HepG2 (cell line): Measurements from ENCODE around the gene FGFR3. TPM values are rescaled to one million over a fixed set of nuclear protein-coding genes. Genes with fewer than 3 reads are reported as not detected.
A peak's percentile ranks its signal among the peaks of the same experiment; 100 is the strongest.

ENCODE experiments used
- CBFB ChIP-seq: sonication (generic); formaldehyde crosslinking; IDR thresholded peaks from 2 replicates; pipeline ENCODE4 v1.4.0; 2020; ENCODE audit warnings: missing genetic modification reagents
- EHMT2 ChIP-seq: fragments of 200-600 bp; sonication (generic); IDR thresholded peaks from 2 replicates; pipeline ENCODE4 v1.7.0; 2017; ENCODE audit warnings: antibody characterized with exemption, low read depth, low read length, borderline replicate concordance
- ETV5 ChIP-seq: IDR thresholded peaks from 2 replicates; pipeline ENCODE4 v1.6.1; 2018; ENCODE audit warnings: missing biosample characterization, missing genetic modification reagents, inconsistent platforms, borderline replicate concordance
- HNF4G ChIP-seq, 2 experiments: sonication (generic) in 1 of 2; formaldehyde crosslinking in 1 of 2; IDR thresholded peaks; 2 replicates each; pipeline versions ENCODE4 v1.4.0 to v1.6.1; 2011 to 2020; ENCODE audit warnings: borderline replicate concordance in 2 of 2, low read depth in 2 of 2, mild to moderate bottlenecking in 2 of 2, low read length in 1 of 2, missing genetic modification reagents in 1 of 2, moderate library complexity in 1 of 2
- IRF1 ChIP-seq: sonication (generic); formaldehyde crosslinking; IDR thresholded peaks from 2 replicates; pipeline ENCODE4 v1.4.0; 2020; ENCODE audit warnings: low read depth, mild to moderate bottlenecking, missing genetic modification reagents
- IRF2 ChIP-seq: IDR thresholded peaks from 2 replicates; pipeline ENCODE4 v1.6.1; 2018; ENCODE audit warnings: missing genetic modification reagents, missing compliant biosample characterization
- PHF8 ChIP-seq: sonication (generic); formaldehyde crosslinking; IDR thresholded peaks from 2 replicates; pipeline ENCODE4 v1.5.0; 2020; ENCODE audit warnings: missing genetic modification reagents
- RBFOX2 ChIP-seq: fragments of 200-400 bp; formaldehyde crosslinking; IDR thresholded peaks from 2 replicates; pipeline ENCODE4 v1.6.1; 2017; ENCODE audit warnings: low read depth, mild to moderate bottlenecking, low read length
- TAF15 ChIP-seq: fragments of 200-400 bp; formaldehyde crosslinking; IDR thresholded peaks from one replicate; pipeline ENCODE4 v1.6.1; 2018; ENCODE audit warnings: mild to moderate bottlenecking, low read depth, low read length; ENCODE audit not compliant: poor library complexity, severe bottlenecking
- XRCC5 ChIP-seq: fragments of 200-400 bp; formaldehyde crosslinking; optimal IDR thresholded peaks from 2 replicates; pipeline ENCODE3; 2017; ENCODE audit warnings: mild to moderate bottlenecking, low read length
- ZBTB1 ChIP-seq: sonication (generic); formaldehyde crosslinking; IDR thresholded peaks from 2 replicates; pipeline ENCODE4 v1.4.0; 2020; ENCODE audit warnings: missing genetic modification reagents, borderline replicate concordance
- ZNF121 ChIP-seq: sonication (generic); formaldehyde crosslinking; IDR thresholded peaks from 2 replicates; pipeline ENCODE4 v1.5.0; 2020; ENCODE audit warnings: mild to moderate bottlenecking, missing genetic modification reagents
- ZNF296 ChIP-seq: sonication (generic); formaldehyde crosslinking; conservative IDR thresholded peaks from 2 replicates; pipeline ENCODE4 v1.5.0; 2020; ENCODE audit warnings: mild to moderate bottlenecking, missing genetic modification reagents
- ZNF335 ChIP-seq: sonication (generic); formaldehyde crosslinking; IDR thresholded peaks from 2 replicates; pipeline ENCODE4 v1.4.0; 2020; ENCODE audit warnings: missing genetic modification reagents
- ZNF337 ChIP-seq: sonication (generic); formaldehyde crosslinking; IDR thresholded peaks from 2 replicates; pipeline ENCODE4 v1.5.1; 2020; ENCODE audit warnings: missing genetic modification reagents, low read depth, mild to moderate bottlenecking, borderline replicate concordance
- ZNF598 ChIP-seq: sonication (generic); formaldehyde crosslinking; IDR thresholded peaks from 2 replicates; pipeline ENCODE4 v1.5.1; 2020; ENCODE audit warnings: mild to moderate bottlenecking, missing genetic modification reagents, borderline replicate concordance
- ZNF772 ChIP-seq: sonication (generic); formaldehyde crosslinking; IDR thresholded peaks from 2 replicates; pipeline ENCODE4 v1.5.0; 2020; ENCODE audit warnings: mild to moderate bottlenecking, missing genetic modification reagents
- ZSCAN29 ChIP-seq: sonication (generic); formaldehyde crosslinking; conservative IDR thresholded peaks from 2 replicates; pipeline ENCODE4 v1.4.0; 2020; ENCODE audit warnings: mild to moderate bottlenecking, missing genetic modification reagents
- ZSCAN5A ChIP-seq: sonication (generic); formaldehyde crosslinking; IDR thresholded peaks from 2 replicates; pipeline ENCODE4 v1.8.0; 2022; ENCODE audit warnings: mild to moderate bottlenecking, missing genetic modification reagents, borderline replicate concordance
- polyA plus RNA-seq, 8 experiments: library from polyadenylated mRNA; depleted of rRNA in 3 of 8; stranded (reverse) in 7 of 8; unstranded in 1 of 8; fragments of >200 nt; fragmentation: Illumina TruSeq in 4 of 8; extraction: Trizol in 4 of 8; gene quantifications; 2 replicates each; pipeline versions ENCODE4 v1.2.1 to v1.2.3, GENCODE V29; 2011 to 2016; ENCODE audit warnings: low read depth in 4 of 8, missing spikeins in 1 of 8, mixed read lengths in 1 of 8; ENCODE audit not compliant: insufficient read depth in 1 of 8
- total RNA-seq, 5 experiments: library from RNA; depleted of rRNA; stranded (reverse); fragments of >200 nt; fragmentation: Illumina TruSeq; extraction: Trizol; gene quantifications; 2 replicates each; pipeline ENCODE4 v1.2.3, GENCODE V29; 2016; ENCODE audit warnings: low read depth in 1 of 5
- TF ChIP-seq, protein P1 (sequence below): IDR thresholded peaks from 2 replicates; pipeline ENCODE4 v1.6.1; 2016; ENCODE audit warnings: mild to moderate bottlenecking
- TF ChIP-seq, protein P2 (sequence below): sonication (generic); formaldehyde crosslinking; IDR thresholded peaks from 2 replicates; pipeline ENCODE4 v1.4.0; 2020; ENCODE audit warnings: mild to moderate bottlenecking, missing genetic modification reagents
- TF ChIP-seq, protein P3 (sequence below): sonication (generic); formaldehyde crosslinking; IDR thresholded peaks from 2 replicates; pipeline ENCODE4 v1.8.0; 2022; ENCODE audit warnings: missing genetic modification reagents, low read depth, mild to moderate bottlenecking, borderline replicate concordance
- TF ChIP-seq, protein P4 (sequence below): sonication (generic); formaldehyde crosslinking; IDR thresholded peaks from 2 replicates; pipeline ENCODE4 v1.4.0; 2020; ENCODE audit warnings: mild to moderate bottlenecking, missing genetic modification reagents

FGFR3 gene
- total and polyA plus RNA-seq, 2 of the 13 experiments (the other 11 are each of a cell fraction or from before 2014, with no cell fraction given) = 103 to 109 TPM

DNA sequence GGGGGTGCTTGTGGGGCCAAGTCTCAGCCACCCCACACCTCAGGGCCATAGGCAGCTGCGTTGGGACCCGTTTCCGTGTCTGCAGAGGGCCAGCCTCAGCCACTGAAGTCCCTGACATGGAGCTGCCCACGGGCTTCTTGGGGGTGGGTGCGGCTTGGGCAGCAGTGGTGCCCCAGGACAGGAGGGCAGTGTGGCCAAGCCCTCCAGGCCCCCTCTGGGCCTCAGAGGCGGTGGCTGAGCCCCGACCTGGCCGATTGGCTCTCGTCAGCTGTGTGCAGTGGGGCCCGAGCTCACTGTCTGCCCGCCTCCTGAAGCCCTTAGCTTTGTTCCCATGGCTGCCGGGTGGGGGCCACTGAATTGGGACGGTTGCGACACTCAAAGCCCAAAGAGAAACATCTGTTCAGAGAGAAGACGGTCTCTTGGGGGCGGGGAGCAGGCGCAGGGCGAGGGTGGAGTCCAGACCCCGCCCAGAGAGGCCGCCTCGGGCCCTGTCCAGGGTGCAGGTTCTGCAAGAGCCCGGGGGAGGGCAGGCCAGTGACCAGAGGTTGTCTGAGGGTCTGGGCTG, 9.1 kb downstream of the FGFR3 start (continued):
- no peak for TF ChIP-seq IRF1 (CRISPR knock-in tag)
- TF ChIP-seq XRCC5 = peak; percentile 31
- peak; percentile 36 for TF ChIP-seq RBFOX2
- no peak for TF ChIP-seq CBFB (CRISPR knock-in tag)
- TF ChIP-seq IRF2 (CRISPR knock-in tag) = peak; percentile 14; the same call in 1 of the 2 replicates
- peak; percentile 84 for TF ChIP-seq TAF15
- no peak for TF ChIP-seq EHMT2
- TF ChIP-seq ZSCAN29 (CRISPR knock-in tag) = peak; percentile 78
- TF ChIP-seq ZSCAN5A (CRISPR knock-in tag) = peak; percentile 92; the same call in 1 of the 2 replicates
- peak; percentile 68; the same call in 1 of the 2 replicates for TF ChIP-seq ZNF598 (CRISPR knock-in tag)
- TF ChIP-seq, protein P1, sequence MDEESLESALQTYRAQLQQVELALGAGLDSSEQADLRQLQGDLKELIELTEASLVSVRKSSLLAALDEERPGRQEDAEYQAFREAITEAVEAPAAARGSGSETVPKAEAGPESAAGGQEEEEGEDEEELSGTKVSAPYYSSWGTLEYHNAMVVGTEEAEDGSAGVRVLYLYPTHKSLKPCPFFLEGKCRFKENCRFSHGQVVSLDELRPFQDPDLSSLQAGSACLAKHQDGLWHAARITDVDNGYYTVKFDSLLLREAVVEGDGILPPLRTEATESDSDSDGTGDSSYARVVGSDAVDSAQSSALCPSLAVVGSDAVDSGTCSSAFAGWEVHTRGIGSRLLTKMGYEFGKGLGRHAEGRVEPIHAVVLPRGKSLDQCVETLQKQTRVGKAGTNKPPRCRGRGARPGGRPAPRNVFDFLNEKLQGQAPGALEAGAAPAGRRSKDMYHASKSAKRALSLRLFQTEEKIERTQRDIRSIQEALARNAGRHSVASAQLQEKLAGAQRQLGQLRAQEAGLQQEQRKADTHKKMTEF (CRISPR knock-in tag) = peak; percentile 72; the same call in 1 of the 2 replicates
- TF ChIP-seq ZNF337 = 0 out of 2 replicates have a peak, but pooled peaks have one; percentile 77
- TF ChIP-seq, protein P2, sequence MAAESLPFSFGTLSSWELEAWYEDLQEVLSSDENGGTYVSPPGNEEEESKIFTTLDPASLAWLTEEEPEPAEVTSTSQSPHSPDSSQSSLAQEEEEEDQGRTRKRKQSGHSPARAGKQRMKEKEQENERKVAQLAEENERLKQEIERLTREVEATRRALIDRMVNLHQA = no peak
- TF ChIP-seq ZNF772 (CRISPR knock-in tag) = peak; percentile 73; the same call in 1 of the 2 replicates
- peak; percentile 95 for TF ChIP-seq ZNF296
- TF ChIP-seq ETV5 (CRISPR knock-in tag) = 0 out of 2 replicates have a peak, but pooled peaks have one; percentile 8
- TF ChIP-seq PHF8 (CRISPR knock-in tag) = peak; percentile 34; the same call in 1 of the 2 replicates
- TF ChIP-seq HNF4G (IDR thresholded peaks at IDR 0.05; ENCODE audit: borderline replicate concordance, low read depth, low read length) = peak; percentile 79
- no peak for TF ChIP-seq HNF4G (CRISPR knock-in tag; IDR thresholded peaks at IDR 0.05; ENCODE audit: borderline replicate concordance, low read depth)
- no peak for TF ChIP-seq ZBTB1 (CRISPR knock-in tag)
- TF ChIP-seq ZNF121 = no peak
- TF ChIP-seq ZNF335 (CRISPR knock-in tag) = no peak
- TF ChIP-seq, protein P3, sequence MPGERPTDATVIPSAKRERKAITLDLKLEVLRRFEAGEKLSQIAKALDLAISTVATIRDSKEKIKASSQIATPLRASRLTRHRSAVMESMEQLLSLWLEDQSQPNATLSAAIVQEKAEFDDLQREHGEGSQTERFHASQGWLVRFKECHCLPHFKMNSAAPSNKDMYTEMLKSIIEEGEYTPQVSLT = no peak
- TF ChIP-seq, protein P4, sequence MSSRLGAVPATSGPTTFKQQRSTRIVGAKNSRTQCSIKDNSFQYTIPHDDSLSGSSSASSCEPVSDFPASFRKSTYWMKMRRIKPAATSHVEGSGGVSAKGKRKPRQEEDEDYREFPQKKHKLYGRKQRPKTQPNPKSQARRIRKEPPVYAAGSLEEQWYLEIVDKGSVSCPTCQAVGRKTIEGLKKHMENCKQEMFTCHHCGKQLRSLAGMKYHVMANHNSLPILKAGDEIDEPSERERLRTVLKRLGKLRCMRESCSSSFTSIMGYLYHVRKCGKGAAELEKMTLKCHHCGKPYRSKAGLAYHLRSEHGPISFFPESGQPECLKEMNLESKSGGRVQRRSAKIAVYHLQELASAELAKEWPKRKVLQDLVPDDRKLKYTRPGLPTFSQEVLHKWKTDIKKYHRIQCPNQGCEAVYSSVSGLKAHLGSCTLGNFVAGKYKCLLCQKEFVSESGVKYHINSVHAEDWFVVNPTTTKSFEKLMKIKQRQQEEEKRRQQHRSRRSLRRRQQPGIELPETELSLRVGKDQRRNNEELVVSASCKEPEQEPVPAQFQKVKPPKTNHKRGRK (CRISPR knock-in tag) = no peak
